Endometrial microvascular endothelial cells (primary cell): ENCODE results near the gene PUS3. TPM values are rescaled to one million over a fixed set of nuclear protein-coding genes. Genes with fewer than 3 reads are reported as not detected.
"Not testable (repeated sequence)": the region's sequence is repeated elsewhere in the genome, so short reads cannot be mapped to it uniquely, and the experiment has no call there.

Experiments
- in situ Hi-C: cut with HindIII; loops from 2 replicates; pipeline ENCODE4 v1.10.0; 2017; ENCODE audit warnings: low sequenced_read_pairs, low pct_unique_long_range_greater_than_20kb; ENCODE audit errors: inconsistent ontology term
- total RNA-seq: library from RNA; depleted of rRNA; stranded (reverse); fragments of >200 nt; gene quantifications from one replicate; pipeline ENCODE4 v1.2.3, GENCODE V29; 2015; ENCODE audit errors: inconsistent ontology term

Gene PUS3
- total RNA-seq, 1 donor from 2014 or later = 10.1 TPM

GRCh38 chr11:125925247-125925740, 22.3 kb upstream of the PUS3 start:
- in situ Hi-C loops = loop anchor here (25.0 kb wide), 1 partner anchor 262 kb away; no protein-coding TSS in a partner anchor

GRCh38 chr11:125924384-125925007, 21.5 kb upstream of the PUS3 start:
- in situ Hi-C loops = loop anchor here (25.0 kb wide), 1 partner anchor 263 kb away; no protein-coding TSS in a partner anchor

GRCh38 chr11:125923633-125924032, 20.6 kb upstream of the PUS3 start:
- in situ Hi-C loops = no loop called here

GRCh38 chr11:125923012-125923579, 20.1 kb upstream of the PUS3 start:
- in situ Hi-C loops = no loop called here

- in situ Hi-C loops = no loop called here
Observed at GRCh38 chr11:125922156-125922555, 19.1 kb upstream of the PUS3 start.

GRCh38 chr11:125921042-125921441, 18.0 kb upstream of the PUS3 start:
- in situ Hi-C loops = no loop called here

GRCh38 chr11:125918140-125918840, 15.3 kb upstream of the PUS3 start:
- in situ Hi-C loops = no loop called here

- in situ Hi-C loops = no loop called here
Observed at GRCh38 chr11:125916683-125917347, 13.8 kb upstream of the PUS3 start.

GRCh38 chr11:125914601-125915000, 11.6 kb upstream of the PUS3 start:
- in situ Hi-C loops = not testable (repeated sequence)

- in situ Hi-C loops = no loop called here
Observed at GRCh38 chr11:125910226-125910849, 7.3 kb upstream of the PUS3 start.

GRCh38 chr11:125904678-125905077, 1.7 kb upstream of the PUS3 start:
- in situ Hi-C loops = no loop called here

- in situ Hi-C loops = no loop called here
Observed at GRCh38 chr11:125903711-125904659, 979 bp upstream of the PUS3 start, which contains the start of gene DDX25. Gene DDX25, plus strand, starts transcription at chr11:125904508. Its CDS starts 10 bp downstream, at chr11:125904518.

- in situ Hi-C loops = no loop called here
Observed at GRCh38 chr11:125902277-125902926, 604 bp downstream of the PUS3 start.

- in situ Hi-C loops = no loop called here
Observed at GRCh38 chr11:125901872-125902271, 1.1 kb downstream of the PUS3 start.

GRCh38 chr11:125892994-125893393, 10.0 kb downstream of the PUS3 start:
- in situ Hi-C loops = no loop called here

GRCh38 chr11:125892071-125892470, 10.9 kb downstream of the PUS3 start:
- in situ Hi-C loops = no loop called here

- in situ Hi-C loops = no loop called here
Observed at GRCh38 chr11:125890447-125891100, 12.4 kb downstream of the PUS3 start.
